Activated CD8-positive, alpha-beta memory T cell treated with anti-CD3 and anti-CD28 coated beads, Interleukin-2, amount 10 ng/mL, durations not matched to agents 7 days and 5 days (primary cell): ENCODE data around the gene PMS2. TPM values are rescaled to one million over a fixed set of nuclear protein-coding genes. Genes with fewer than 3 reads are reported as not detected.
"Not testable (repeated sequence)": the region's sequence is repeated elsewhere in the genome, so short reads cannot be mapped to it uniquely, and the experiment has no call there.

Experiments
- ATAC-seq: fragments of 150-1000 bp; cut with Tn5 transposase; one replicate; pipeline ENCODE4 v1.10.0; 2021; ENCODE audit warnings: moderate library complexity
- CTCF ChIA-PET: fragments of 350-600 bp; sonication (Branson Sonifier 250); formaldehyde crosslinking; loops from one replicate; lab custom pipeline; 2021; ENCODE audit warnings: antibody characterized with exemption; lab: Charles Lee
- DNase-seq: peaks from one replicate; pipeline ENCODE4 v3.0.0-alpha.2; 2020
- H3K27ac Mint-ChIP-seq: one replicate; pipeline ENCODE4 v1.8.0; 2021; ENCODE audit warnings: mild to moderate bottlenecking, mixed read lengths
- H3K27me3 Mint-ChIP-seq: one replicate; pipeline ENCODE4 v1.8.0; 2021; ENCODE audit warnings: mixed read lengths
- H3K36me3 Mint-ChIP-seq: one replicate; pipeline ENCODE4 v1.8.0; 2021; ENCODE audit warnings: mild to moderate bottlenecking, mixed read lengths
- H3K4me1 Mint-ChIP-seq: one replicate; pipeline ENCODE4 v1.8.0; 2021; ENCODE audit warnings: mixed read lengths
- H3K4me3 Mint-ChIP-seq: one replicate; pipeline ENCODE4 v1.8.0; 2021; ENCODE audit warnings: mild to moderate bottlenecking, moderate library complexity, mixed read lengths
- H3K9me3 Mint-ChIP-seq: one replicate; pipeline ENCODE4 v1.8.0; 2022; ENCODE audit warnings: low read depth, mixed read lengths
- total RNA-seq, 2 experiments: library from RNA; stranded (reverse); gene quantifications; one replicate each; pipeline ENCODE4 v1.2.3, GENCODE V29; 2021

Gene PMS2, protein sequence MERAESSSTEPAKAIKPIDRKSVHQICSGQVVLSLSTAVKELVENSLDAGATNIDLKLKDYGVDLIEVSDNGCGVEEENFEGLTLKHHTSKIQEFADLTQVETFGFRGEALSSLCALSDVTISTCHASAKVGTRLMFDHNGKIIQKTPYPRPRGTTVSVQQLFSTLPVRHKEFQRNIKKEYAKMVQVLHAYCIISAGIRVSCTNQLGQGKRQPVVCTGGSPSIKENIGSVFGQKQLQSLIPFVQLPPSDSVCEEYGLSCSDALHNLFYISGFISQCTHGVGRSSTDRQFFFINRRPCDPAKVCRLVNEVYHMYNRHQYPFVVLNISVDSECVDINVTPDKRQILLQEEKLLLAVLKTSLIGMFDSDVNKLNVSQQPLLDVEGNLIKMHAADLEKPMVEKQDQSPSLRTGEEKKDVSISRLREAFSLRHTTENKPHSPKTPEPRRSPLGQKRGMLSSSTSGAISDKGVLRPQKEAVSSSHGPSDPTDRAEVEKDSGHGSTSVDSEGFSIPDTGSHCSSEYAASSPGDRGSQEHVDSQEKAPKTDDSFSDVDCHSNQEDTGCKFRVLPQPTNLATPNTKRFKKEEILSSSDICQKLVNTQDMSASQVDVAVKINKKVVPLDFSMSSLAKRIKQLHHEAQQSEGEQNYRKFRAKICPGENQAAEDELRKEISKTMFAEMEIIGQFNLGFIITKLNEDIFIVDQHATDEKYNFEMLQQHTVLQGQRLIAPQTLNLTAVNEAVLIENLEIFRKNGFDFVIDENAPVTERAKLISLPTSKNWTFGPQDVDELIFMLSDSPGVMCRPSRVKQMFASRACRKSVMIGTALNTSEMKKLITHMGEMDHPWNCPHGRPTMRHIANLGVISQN
- total RNA-seq: 10 to 100 TPM; 22.5 to 24.8 TPM

DNA sequence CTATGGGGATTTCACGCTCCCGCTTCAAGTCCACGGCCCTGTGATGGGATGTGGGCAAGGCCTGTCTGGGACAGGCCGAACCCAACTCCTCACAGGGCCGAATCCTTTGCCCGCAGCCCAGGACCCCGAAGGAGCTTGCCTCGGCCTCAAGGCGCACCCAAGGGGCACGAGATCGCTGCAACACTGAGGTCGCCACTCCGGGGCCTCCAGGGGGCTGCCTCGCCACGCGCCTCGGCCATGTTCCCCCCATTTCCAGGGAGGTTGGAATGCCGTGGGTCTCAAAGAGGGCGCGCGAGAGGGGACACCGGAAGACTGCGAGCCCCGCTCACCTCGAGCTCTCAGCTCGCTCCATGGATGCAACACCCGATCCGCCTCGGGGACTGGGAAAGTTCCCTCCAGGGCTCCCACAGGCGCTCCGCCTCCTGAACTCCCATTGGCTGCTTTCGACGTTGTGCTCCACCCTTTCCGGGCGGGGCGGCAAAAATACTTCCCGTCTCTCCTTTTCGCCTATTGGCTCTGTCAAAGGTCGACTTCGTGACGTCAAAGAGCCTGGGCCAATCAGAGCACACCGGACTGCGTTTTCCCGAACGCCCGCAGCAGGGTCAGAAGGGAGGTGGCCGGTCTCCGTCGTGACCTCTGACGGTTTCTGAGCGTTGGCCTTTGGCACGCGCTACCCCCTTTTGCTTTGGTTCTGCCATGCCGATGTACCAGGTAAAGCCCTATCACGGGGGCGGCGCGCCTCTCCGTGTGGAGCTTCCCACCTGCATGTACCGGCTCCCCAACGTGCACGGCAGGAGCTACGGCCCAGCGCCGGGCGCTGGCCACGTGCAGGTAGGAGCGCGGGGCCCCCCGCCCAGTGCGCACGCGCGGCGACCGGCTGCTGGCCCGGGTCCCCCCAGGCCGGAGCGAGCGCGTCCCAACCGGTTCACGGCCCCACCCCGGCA, at the start of gene PMS2, which contains the start of gene AIMP2:
PMS2 (minus strand) TSS at position 382 of the 944 bp plus-strand sequence; CDS start at position 352, 30 bp downstream.
AIMP2 (plus strand) TSS at position 605 of the 944 bp plus-strand sequence; CDS start at position 697, 92 bp downstream.
- CTCF ChIA-PET: interaction anchor here (0.5 to 3.0 kb wide), 8 partner anchors 11 to 268 kb away, joined by 3 to 14 read pairs (median 4); no protein-coding TSS in a partner anchor
- H3K4me1 Mint-ChIP-seq: peaks cover 52% of the 10 kb centered on the region
- H3K4me3 Mint-ChIP-seq: peak within 1 kb of the TSS; percentile 89
- H3K9me3 Mint-ChIP-seq: no peaks in the 10 kb centered on the region
- no peaks in the 10 kb centered on the region for H3K27me3 Mint-ChIP-seq
- H3K27ac Mint-ChIP-seq: peak within 1 kb of the TSS; percentile 93
- ATAC-seq: peak; percentile 93
- H3K36me3 Mint-ChIP-seq: peaks cover 18% of the 10 kb centered on the region
- DNase-seq: peak; percentile 99

DNA sequence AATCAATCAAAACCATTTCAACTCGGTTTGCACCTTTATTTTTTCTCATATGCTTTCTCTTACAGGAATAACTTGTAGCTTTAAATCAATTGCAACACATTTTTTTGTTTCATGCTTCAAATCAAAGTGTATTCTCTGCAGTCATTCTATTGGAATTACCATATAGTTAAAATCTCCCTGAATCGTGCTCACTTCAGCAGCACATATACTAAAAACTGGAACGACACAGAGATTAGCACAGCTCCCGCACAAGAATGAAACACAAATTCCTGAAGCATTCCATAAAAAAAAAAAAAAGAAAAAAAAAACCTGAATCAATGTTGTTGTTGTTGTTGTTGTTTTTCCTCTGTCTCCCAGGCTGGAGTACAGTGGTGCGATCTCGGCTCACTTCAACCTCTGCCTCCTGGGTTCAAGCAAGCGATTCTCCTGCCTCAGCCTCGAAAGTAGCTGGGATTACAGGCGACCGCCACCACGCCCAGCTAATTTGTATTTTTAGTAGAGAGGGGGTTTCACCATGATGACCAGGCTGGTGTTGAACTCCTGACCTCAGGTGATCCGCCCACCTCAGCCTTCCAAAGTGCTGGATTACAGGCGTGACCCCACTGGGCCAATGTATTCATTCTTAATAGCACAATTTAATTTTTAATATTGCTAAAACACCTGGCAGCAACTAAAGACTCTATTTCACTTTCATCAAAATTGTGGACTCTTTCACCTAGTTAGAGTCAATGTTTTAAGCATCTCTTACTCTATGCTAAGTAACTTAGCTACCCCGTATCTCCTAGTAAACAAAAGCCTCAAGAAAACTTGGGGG, 48.7 kb upstream of the PMS2 start:
- no peaks in the 10 kb centered on the region for H3K9me3 Mint-ChIP-seq
- peaks cover 24% of the 10 kb centered on the region for H3K4me1 Mint-ChIP-seq
- H3K4me3 Mint-ChIP-seq: peak overlapping the region; percentile 95
- CTCF ChIA-PET: interaction anchor here (0.9 to 1.1 kb wide), 5 partner anchors 25 to 293 kb away, joined by 3 to 4 read pairs (median 3); no protein-coding TSS in a partner anchor
- ATAC-seq: no peak
- peaks cover 11% of the 10 kb centered on the region for H3K36me3 Mint-ChIP-seq
- no peaks in the 10 kb centered on the region for H3K27me3 Mint-ChIP-seq
- no peak for DNase-seq
- peak overlapping the region; percentile 98 for H3K27ac Mint-ChIP-seq

DNA sequence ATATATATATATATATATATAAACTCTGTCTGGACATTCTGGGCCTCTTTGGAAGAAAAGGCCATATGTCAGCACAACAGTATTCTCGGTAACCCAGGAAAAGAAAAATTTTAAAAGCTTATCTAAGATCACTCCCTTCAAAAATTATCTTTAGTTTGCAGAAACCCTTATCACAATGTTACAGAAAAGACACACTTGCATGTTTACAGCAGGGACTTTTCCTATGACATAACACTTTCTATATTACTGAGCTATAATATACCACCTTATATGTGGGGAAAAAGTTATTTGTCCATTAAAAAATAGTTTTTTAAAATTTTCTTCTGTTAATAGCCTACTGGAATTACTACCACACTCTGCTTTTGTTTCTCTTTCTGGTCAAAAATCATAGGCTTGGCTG, 47.8 kb upstream of the PMS2 start:
- ATAC-seq: no peak
- H3K4me1 Mint-ChIP-seq: peaks cover 24% of the 10 kb centered on the region
- peaks cover 13% of the 10 kb centered on the region for H3K36me3 Mint-ChIP-seq
- no peaks in the 10 kb centered on the region for H3K9me3 Mint-ChIP-seq
- no peak for DNase-seq
- CTCF ChIA-PET: interaction anchor here (0.9 to 1.1 kb wide), 4 partner anchors 24 to 266 kb away, joined by 3 to 4 read pairs (median 4); no protein-coding TSS in a partner anchor
- no peak overlapping the region for H3K4me3 Mint-ChIP-seq
- H3K27me3 Mint-ChIP-seq: no peaks in the 10 kb centered on the region
- H3K27ac Mint-ChIP-seq: no peak overlapping the region

DNA sequence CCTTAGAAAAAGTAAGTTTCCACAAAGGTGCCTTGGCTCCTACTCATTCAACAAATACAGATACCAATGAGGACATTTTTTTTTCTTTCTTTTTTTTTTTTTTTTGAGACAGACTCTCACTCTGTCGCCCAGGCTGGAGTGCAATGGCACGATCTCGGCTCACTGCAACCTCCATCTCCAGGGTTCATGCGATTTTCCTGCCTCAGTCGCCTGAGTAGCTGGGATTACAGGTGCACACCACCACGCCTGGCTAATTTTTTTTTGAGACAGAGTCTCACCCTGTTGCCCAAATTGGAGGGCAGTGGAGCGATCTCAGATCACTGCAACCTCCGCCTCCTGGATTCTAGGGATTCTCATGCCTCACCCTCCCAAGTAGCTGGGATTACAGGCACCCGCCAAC, 42.3 kb upstream of the PMS2 start:
- CTCF ChIA-PET, H3K27me3 Mint-ChIP-seq: not testable (repeated sequence)
- peaks cover 27% of the 10 kb centered on the region for H3K36me3 Mint-ChIP-seq

DNA sequence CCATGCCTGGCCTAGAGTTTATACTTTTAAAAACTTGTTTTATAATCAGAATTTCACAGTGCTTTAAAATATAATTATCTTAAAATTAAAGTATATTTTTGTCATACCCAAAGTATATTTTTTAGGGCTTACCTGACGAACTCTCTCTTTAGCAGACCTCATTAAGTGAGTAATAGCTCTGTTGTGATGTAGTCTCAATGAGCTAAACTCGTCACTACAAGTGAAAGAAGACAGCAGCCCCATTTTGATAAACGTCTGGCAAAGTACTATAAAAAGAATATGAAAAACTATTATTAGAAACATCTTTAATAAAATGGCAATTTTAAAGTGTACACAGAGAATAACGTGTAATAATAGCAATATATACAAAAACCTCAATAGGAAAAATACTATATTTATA, 40.9 kb upstream of the PMS2 start:
- CTCF ChIA-PET: no interaction called here
- Mint-ChIP-seq H3K27me3 (no peaks in the 10 kb centered on the region), H3K36me3 (peaks cover 27% of the 10 kb centered on the region), H3K27ac (no peak overlapping the region), H3K4me3 (no peak overlapping the region), H3K4me1 (peaks cover 4% of the 10 kb centered on the region), H3K9me3 (no peaks in the 10 kb centered on the region)
- ATAC-seq: no peak
- DNase-seq: no peak

More for the DNA sequence above, 42.3 kb upstream of the PMS2 start:
- H3K27ac Mint-ChIP-seq, H3K4me1 Mint-ChIP-seq, H3K4me3 Mint-ChIP-seq, H3K9me3 Mint-ChIP-seq, ATAC-seq, DNase-seq: not testable (repeated sequence)

DNA sequence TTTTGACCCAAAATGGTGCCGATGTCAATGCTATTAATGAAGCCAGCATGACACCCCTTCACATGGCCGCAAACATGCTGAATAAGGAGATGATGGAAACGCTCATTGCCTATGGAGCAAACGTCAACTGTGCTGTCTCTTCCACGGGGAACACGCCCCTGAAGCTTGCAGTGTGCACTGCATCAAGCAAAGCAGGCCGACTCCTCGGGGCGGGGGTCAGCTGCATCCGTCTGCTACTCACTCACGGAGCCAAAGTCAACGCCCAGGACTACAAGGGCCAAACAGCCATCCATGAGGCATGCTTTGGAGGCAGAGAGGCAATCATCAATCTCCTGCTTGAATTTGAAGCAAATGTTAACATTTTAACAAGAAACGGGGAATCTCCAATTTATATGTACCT, 26.8 kb upstream of the PMS2 start:
- Mint-ChIP-seq H3K9me3 (no peaks in the 10 kb centered on the region), H3K4me3 (no peak overlapping the region), H3K27ac (no peak overlapping the region), H3K27me3 (no peaks in the 10 kb centered on the region), H3K36me3 (peaks cover 45% of the 10 kb centered on the region), H3K4me1 (peaks cover 17% of the 10 kb centered on the region)
- no peak for ATAC-seq
- no peak for DNase-seq
- CTCF ChIA-PET: no interaction called here

DNA sequence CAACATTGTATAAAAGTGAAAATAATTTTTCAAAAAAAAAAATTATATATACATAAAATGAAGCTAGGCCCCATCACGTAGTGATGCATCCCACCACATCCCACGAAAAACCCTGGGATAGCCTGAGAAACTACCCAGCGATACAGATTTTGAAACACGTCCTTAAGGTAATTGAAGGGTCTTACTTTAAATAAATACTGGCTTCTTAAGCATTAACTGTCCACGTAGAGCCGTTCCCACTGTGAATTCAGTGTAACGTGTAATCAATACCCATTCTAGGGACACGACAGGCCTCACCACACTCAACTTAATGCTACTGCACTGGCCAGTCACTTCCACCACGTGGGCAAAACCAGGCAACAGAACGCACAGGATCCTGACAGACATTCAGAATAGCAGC, 26.3 kb upstream of the PMS2 start:
- Mint-ChIP-seq H3K36me3 (peaks cover 44% of the 10 kb centered on the region), H3K9me3 (no peaks in the 10 kb centered on the region), H3K27me3 (no peaks in the 10 kb centered on the region), H3K4me3 (no peak overlapping the region), H3K27ac (no peak overlapping the region), H3K4me1 (peaks cover 17% of the 10 kb centered on the region)
- DNase-seq (no peak), ATAC-seq (no peak)
- CTCF ChIA-PET: no interaction called here

DNA sequence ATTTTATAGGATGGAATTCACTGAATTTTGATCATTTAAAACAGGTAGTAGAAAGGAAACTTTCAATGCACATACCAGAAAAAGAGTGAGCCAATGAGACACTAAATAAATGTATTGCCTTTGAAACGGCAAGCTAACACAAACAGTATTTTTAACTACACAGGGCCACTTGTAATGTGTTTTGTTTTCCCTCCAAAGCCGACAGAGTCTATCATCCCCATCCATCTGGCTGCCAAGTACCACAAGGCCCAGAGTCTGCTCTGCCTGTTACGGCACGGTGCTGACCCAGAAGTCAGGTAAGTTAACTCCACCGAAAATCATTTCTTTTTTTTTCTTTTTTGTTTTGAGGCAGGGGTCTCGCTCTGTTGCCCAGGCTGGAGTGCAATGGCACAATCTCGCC, 23.8 kb upstream of the PMS2 start:
- H3K9me3 Mint-ChIP-seq: no peaks in the 10 kb centered on the region
- no peaks in the 10 kb centered on the region for H3K27me3 Mint-ChIP-seq
- ATAC-seq (no peak), DNase-seq (no peak)
- H3K27ac Mint-ChIP-seq: no peak overlapping the region
- H3K4me1 Mint-ChIP-seq: peaks cover 19% of the 10 kb centered on the region
- H3K36me3 Mint-ChIP-seq: peaks cover 50% of the 10 kb centered on the region
- CTCF ChIA-PET: interaction anchor here (1.3 kb wide), 1 partner anchor 24 kb away, joined by 3 read pairs; no protein-coding TSS in a partner anchor
- H3K4me3 Mint-ChIP-seq: no peak overlapping the region

DNA sequence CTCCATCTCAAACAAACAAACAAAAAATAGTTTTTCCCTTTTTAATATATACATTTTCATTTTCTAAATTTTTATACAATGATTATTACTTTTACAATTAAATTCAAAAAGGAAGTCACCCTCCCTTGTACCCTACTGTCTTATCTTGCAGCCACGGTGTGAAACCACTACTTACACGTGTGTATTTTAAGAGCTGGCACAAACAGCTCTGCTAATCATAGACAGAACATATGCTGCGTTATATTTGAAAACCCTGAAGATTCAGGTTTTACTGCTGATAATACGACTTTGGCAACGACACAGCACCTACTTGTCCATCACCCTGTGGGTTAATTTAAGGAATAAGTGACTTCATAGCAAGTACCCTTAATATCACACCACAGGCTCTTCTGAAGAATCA, 23.3 kb upstream of the PMS2 start:
- CTCF ChIA-PET: interaction anchor here (1.3 kb wide), 1 partner anchor 25 kb away, joined by 3 read pairs; no protein-coding TSS in a partner anchor
- Mint-ChIP-seq H3K9me3 (no peaks in the 10 kb centered on the region), H3K36me3 (peaks cover 54% of the 10 kb centered on the region), H3K4me1 (peaks cover 24% of the 10 kb centered on the region), H3K4me3 (no peak overlapping the region), H3K27ac (no peak overlapping the region), H3K27me3 (no peaks in the 10 kb centered on the region)
- no peak for DNase-seq
- ATAC-seq: no peak

DNA sequence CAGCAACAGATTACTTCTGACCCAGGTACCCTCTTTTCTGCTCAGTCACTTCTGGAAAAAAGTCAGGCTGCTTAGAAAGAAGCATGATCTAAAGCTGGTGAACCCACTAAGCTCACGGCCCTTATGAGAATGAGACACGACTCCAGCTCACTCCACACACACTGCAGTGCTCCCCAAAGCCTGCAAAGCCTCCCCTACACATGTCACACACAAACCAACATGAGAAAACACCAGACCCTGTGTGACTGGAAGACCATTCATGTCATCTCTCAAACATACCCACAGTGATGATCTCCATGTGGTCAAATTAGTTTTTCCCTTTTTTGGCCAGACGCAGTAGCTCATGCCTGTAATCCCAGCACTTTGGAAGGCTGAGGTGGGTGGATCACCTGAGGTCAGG, 22.7 kb upstream of the PMS2 start:
- no peaks in the 10 kb centered on the region for H3K9me3 Mint-ChIP-seq
- no peak overlapping the region for H3K4me3 Mint-ChIP-seq
- peaks cover 56% of the 10 kb centered on the region for H3K36me3 Mint-ChIP-seq

DNA sequence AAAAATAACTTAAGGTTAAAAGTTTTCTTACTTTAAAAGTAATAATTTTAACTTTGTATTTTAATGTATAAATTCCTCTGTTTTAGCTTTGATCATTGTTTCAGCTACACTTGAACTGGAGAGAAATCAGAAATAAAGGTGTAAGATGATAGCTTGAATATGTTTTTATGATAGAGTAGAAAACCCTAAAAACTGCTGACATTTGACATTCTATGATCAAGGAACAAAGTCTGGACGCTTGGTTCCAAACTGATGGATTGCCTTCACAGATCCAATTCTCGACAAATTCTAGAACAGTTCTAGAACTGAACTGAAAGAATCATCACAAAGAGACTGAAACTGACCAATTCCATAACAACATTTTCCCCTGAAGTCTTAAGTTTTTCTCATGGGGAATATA, 22.1 kb upstream of the PMS2 start, which contains the start of gene ANKRD61:
ANKRD61 (plus strand) TSS at position 389 of the 400 bp plus-strand sequence; CDS start at position 389, 0 bp downstream.
- Mint-ChIP-seq H3K4me1 (peaks cover 35% of the 10 kb centered on the region), H3K4me3 (no peak within 1 kb of the TSS), H3K27ac (peak within 1 kb of the TSS; percentile 11), H3K9me3 (no peaks in the 10 kb centered on the region), H3K27me3 (no peaks in the 10 kb centered on the region), H3K36me3 (peaks cover 55% of the 10 kb centered on the region)
- CTCF ChIA-PET: no interaction called here
- DNase-seq: no peak
- ATAC-seq: no peak

More for the DNA sequence above, 22.7 kb upstream of the PMS2 start:
- DNase-seq: no peak
- H3K4me1 Mint-ChIP-seq: peaks cover 30% of the 10 kb centered on the region
- ATAC-seq: no peak
- H3K27me3 Mint-ChIP-seq: no peaks in the 10 kb centered on the region
- no peak overlapping the region for H3K27ac Mint-ChIP-seq
- CTCF ChIA-PET: interaction anchor here (1.3 kb wide), 1 partner anchor 25 kb away, joined by 3 read pairs; no protein-coding TSS in a partner anchor

DNA sequence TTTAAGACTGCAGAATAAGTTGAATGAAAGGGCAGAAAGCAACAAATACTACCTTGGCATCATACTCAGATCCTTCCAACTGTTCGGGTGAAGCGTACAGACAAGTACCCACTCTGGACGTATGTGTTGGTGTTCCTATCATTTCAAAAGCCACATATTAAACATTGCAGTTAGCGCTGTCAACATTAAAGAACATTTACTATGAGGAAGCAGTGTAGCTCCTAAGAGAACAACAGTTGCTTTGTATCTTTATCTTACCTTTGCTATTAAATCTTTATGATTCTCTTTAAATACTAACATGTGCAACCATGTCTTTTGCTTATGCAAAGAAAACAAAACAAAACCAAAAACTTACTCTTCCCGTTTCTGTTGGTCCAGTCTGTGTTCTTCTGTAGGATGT, 19.7 kb upstream of the PMS2 start:
- CTCF ChIA-PET: no interaction called here
- no peaks in the 10 kb centered on the region for H3K27me3 Mint-ChIP-seq
- H3K4me3 Mint-ChIP-seq: no peak overlapping the region
- DNase-seq (no peak), ATAC-seq (no peak)
- peaks cover 35% of the 10 kb centered on the region for H3K4me1 Mint-ChIP-seq
- H3K27ac Mint-ChIP-seq: no peak overlapping the region
- peaks cover 47% of the 10 kb centered on the region for H3K36me3 Mint-ChIP-seq
- H3K9me3 Mint-ChIP-seq: no peaks in the 10 kb centered on the region
